Left forelimb (tissue), 1 donor: ENCODE measurements around the gene FHL1.
"Not testable (repeated sequence)": the region's sequence is repeated elsewhere in the genome, so short reads cannot be mapped to it uniquely, and the experiment has no call there.

ENCODE experiments used
- DNase-seq: peaks from one replicate; pipeline ENCODE4 v3.0.0-alpha.2; 2018; ENCODE audit warnings: low spot score

FHL1 gene

DNA sequence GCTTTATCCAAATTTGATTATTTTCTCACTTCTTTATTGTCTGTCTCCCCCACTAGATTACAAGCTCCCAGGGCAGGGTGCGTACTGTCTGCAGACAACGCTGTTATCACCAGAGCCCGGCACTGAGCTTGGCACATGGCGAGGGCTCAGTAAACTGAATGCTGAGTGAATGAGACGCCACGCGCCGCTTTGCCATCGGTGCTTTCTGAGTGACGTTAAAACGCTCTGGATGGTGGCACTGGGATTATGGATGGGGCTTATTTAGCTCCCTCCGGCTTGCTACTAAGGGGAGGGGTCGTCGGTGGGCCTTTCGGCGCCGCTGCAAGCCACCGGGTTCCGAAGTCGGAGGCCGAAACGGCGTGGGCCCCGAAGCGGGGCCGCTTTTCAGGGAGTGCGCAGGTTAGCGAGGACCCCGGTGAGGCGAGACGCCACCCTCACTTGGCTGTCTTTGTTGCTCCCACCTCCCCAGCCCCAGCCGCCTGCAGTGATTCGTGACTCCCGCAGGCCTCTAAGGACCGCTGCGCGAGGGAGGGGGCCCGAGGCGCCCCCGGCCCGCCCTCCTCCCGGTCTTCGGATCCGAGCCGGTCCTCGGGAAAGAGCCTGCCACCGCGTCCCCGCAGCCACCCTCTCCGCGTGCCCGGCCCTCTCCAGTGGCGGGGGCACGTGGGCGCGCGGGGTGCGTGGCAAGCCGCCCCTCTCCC is 569 bp upstream of the FHL1 start:
- DNase-seq = no peak

DNA sequence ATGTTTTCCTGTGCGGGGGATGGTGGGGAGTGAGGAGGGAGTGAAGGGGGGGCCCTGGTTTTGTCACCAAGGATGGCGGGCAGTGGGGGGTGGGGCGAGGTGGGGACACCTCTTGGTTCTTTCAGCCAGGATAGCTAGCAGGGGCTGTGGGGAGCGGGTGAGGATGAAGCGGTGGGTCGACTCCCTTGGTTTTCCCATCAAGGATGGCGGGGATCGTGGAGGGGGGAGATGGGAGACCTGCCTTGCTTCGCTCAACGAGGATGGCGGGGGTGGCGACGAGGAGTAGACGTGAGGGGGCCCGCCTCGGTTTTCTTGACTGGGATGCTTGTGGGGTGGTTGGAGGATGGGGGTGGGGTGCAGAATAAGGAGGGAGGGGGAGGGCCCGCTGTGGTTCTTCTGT is 643 bp downstream of the FHL1 start:
- no peak for DNase-seq

DNA sequence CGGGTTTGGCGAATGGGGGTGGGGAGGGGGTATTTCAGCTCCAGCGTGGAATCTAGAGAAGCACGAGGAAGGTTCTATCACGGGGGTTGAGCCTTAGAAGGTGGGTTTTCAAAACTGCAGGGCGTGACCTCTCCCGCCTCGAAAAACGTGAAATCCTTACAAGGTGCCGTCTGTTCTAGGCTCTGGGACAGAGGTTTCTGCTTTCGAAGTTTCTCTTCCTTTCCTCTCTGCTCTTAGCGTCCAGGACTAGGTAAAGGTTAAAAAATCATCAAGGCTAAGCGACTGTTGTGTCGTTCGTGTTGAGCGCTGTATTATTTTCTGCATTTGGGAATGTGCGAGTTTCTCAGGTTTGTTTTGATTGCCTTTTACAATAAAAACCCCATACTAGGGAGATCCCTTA is 1.1 kb downstream of the FHL1 start:
- DNase-seq = no peak

DNA sequence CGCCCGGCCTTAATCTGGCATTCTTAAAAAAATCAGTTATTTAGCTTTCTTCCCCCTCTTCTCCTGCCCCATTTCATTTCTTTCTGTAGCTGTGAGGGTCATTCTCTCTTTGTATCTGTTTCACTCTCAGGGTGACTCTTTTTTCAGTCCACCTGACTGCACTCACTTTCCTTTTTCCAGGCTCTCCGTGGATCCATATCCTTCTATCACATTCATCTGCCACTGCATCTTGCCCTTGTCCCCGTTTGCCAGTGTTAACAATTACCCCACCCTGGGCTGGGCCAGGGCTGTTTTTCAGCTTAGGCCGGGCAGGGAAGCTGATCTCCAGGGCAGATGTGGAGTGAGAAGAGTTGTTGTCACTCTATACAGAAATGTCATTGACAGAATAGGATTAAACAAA is 7.7 kb downstream of the FHL1 start:
- no peak for DNase-seq

GRCh38 chrX:136156560-136157117 is 9.3 kb downstream of the FHL1 start:
- DNase-seq = no peak

DNA sequence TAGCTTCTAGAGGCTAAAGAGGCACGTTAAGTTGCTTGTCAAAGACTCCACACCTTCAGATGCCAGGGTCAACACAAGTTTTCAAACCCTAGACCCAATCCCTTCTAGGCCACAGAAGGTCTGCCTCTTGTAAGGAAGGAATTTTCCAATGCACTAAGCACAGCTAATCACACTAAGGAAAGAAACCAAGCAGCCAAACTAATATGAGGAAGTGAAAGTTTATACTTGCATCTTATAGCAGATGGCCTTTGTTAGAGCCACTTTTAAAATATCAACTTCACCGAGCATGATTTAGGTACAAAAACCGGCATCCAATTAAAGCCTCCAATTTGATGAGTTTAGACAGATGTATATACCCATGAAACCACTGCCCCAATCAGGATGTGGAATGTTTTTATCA is 9.9 kb downstream of the FHL1 start:
- DNase-seq = no peak

DNA sequence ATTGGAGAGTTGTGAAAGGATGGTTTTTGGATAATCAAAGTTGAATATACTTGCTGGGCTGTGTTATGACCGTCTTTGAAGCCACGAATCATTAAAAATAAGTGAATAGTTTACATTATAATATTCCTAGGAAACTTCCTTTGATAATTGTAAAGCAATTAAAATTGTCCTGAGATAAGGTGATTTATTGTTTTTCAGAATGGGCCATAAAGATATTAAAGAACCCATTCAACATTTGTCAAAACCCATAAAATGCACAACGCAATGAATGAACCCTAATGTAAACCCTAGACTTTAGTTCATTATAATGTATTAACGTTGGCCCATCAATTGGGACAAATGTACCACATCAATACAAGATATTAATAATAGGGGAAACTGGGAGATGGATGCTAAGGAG is 11.4 kb downstream of the FHL1 start:
- DNase-seq = no peak

DNA sequence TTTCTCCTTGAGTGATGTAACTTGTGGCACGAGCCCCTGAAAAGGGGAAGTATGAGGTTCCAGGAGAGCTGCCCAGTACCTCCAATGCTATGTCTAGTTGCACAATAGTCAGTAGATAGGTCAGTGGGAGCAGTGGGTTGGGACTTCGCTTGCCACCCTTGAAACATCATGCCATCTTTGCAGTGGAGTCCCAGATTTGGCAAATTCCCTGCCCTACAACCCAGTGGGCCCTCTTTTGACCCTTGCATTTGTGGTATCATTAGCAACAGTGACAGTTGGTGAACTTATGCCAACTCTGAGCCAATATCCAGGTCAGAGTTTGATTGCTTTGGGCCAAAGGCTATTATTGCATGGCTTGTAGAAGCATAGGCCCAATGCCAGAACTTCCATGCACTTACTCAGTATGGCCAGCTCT is 12.3 kb downstream of the FHL1 start:
- no peak for DNase-seq

DNA sequence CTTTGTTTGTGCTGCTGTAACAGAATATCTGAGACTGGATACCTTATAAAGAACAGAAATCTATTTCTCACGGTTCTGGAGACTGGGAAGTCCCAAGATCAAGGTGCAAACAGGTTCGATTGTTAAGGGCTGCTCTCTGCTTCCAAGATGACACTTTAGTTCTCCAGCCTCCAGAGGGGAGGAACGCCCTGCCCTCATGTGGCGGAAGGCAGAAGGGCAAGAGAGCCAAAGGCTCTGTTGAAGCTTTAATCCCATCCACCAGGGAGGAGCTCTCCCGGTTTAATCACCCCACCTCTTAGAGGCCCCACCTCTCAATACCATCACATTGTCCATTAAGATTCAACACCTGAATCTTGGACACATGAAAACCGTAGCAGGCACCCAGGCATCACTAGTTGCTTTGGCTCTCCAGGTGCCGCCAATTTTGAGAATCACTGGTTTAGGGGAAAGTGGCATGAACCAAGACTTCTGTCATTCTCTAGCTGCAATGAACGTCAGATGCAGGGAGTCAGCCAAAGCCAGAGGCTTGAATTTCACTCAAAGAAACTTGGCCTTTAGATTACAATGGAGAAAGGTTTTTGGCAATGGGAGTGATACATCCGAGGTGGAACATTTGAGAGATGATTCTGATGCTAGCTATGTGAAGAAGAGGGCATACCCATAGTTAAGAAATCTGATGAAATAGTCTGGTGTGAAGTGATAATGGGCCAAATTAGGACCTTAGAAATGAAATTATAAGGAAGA is 15.7 kb downstream of the FHL1 start:
- DNase-seq = no peak

DNA sequence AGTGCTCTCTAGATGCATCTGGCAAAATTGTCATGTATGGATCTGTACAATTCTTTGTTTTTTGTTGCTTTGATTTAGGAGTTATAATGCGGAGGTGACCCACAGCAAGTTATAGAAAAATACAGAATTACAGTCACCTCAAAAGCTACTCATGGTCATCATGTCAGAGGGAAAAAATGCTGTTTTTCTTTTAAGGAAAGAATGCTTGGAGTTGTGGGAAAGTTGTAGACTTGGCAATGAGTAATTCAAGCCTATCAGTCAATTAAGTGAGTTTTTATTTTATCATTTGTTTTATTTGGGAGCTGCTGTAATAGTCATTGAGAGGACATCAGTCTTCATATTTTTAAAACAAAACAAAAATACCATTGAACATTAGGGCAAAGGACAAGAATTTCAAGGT is 16.4 kb downstream of the FHL1 start:
- DNase-seq = no peak

DNA sequence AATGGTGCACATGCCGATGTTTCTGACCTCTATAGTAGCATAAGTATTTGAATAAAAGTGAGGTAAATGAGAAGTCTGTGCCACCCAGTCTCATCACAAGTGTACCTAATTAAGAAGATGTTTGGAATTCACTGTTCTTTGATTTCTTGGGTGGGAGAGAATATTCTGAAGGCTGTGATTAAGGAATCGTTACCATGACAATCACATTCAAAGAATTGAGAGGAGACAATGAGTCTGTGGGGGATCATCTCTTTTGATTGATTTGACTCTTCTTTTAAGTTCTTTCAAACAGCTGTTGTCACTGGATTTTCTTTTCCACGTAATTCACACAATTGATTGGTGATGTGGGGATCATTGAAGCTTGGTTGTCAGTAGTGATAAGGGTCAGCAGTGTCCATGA is 18.1 kb downstream of the FHL1 start:
- no peak for DNase-seq

DNA sequence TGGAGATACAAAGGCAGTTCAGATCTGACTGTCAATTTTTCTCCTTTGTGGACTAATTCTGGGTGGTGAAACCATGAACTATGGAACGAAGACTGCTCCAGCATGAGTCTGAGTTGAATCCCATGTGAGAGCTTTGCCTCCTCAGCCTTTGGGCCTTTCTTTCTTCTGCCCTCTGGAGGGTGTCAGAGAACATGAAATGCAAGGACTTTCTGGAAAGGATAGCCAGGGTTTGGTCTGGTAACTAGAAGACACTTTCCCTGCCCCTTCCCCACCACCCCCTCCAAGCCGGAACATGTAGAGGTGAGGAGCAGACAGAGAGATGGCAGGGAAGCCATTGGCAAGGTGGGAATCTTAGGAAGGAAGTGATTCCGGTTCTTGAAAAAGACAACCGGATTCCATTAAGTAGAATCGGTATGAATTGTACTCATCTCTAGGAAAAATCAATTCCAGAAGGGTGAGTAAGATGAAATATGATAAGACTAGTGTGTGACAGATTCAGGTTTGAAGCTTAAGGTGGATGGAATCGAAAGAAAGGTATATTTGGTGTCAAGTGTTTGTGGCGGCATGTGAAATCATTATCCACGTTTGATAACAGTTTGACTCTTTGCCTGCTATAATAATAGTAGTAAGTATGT is 19.0 kb downstream of the FHL1 start:
- DNase-seq = no peak

- not testable (repeated sequence) for DNase-seq
Observed at GRCh38 chrX:136167989-136168388, 20.7 kb downstream of the FHL1 start.

GRCh38 chrX:136168929-136169735 is 21.8 kb downstream of the FHL1 start:
- DNase-seq = no peak

GRCh38 chrX:136170139-136170800 is 22.9 kb downstream of the FHL1 start:
- no peak for DNase-seq

- DNase-seq = no peak
Observed at GRCh38 chrX:136171420-136171819, 24.1 kb downstream of the FHL1 start.

DNA sequence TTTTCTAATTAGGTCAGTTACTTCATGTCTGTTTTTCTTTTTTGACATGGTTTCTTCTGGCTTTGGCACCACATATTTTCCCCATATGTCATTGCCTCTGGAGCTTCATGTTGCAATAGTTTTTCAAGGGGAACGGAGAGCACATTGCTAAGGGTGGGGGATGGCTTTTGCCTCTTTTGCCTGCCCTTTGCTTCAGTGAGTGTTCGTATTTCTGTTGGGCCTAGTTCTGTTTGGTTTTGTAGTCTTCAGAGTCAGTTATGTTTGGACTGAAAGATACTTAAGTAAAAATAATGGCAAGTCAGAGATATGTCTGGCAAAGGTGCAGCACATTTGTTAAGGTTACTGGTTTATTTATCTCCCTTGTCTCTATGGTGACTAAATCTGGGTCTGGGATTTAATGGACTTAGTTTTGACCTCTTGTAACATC is 29.1 kb downstream of the FHL1 start:
- no peak for DNase-seq

DNA sequence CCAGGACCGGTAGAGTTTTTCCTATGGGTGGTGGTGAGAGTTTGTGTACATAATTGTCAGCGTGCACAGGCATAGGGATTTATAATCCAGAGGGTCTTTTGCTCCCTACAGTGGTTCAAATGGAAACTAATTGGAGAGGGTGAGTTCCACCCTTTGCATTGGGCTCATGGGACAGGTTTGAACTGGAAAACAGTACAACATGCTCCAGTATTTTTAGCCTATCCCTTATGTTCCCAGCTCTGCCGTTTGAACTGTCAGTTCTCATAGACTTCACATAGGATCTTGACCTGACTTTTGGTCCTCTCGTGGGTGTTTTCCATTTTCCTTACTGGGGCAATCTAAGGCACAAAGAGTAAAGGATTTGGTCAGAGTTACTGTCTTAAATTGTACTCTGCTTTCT is 31.8 kb downstream of the FHL1 start:
- no peak for DNase-seq

DNA sequence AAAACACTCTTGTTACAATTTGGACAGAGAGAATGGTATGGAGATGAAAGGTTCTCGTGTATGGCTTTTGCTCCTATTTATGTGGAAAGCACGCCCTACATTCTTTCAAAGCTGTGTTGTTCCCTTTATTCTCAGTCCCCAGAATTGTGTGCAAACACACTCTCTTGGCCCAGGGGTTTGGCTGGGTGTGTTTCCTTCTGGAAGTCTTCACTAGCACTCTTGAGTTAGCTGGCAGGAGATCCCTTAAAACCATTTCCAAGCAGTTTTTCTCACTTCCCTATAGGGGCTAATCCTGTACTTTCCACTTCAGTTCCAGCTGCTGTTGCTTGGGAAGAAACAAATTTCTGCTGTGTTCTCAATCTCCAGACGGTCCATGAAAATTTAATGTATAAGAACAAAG is 35.1 kb downstream of the FHL1 start:
- no peak for DNase-seq

DNA sequence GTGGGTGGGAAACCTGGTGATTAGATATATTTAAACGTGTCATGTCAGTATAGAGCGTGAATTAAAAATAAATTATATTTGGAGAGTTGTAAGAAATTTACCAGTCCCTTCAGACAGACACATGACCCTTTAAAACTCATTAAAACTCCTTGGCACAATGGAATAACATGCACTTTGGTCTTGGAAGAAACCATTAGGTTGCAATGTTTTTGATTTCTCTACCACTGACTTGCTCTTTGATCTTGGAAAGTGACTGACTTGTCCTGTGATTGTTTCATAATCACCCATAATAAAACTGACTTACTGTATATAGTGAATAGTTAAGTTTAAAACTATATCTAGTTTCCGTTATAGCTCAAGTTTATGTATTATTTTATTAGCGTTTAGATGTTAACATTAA is 35.8 kb downstream of the FHL1 start:
- no peak for DNase-seq

GRCh38 chrX:136183917-136184316 is 36.6 kb downstream of the FHL1 start:
- DNase-seq = no peak
